Measurements from ENCODE around the gene UGDH. TPM values are rescaled to one million over a fixed set of nuclear protein-coding genes. Genes with fewer than 3 reads are reported as not detected.

UGDH gene
- total and polyA plus RNA-seq, 10 of the 15 experiments (the other 5 are each of a cell fraction or from before 2014, with no cell fraction given): 11.1 to 60.3 (median 26.8) TPM

- no peak for TF ChIP-seq PRDM15 (CRISPR knock-in tag; IDR thresholded peaks at IDR 0.05)
- TF ChIP-seq POLR2AphosphoS5 (IDR thresholded peaks at IDR 0.05; ENCODE audit: low read length): no peak
- TF ChIP-seq BMI1 (IDR thresholded peaks at IDR 0.05; ENCODE audit: borderline replicate concordance): no peak
- TF ChIP-seq ETV6 (conservative IDR thresholded peaks at IDR 0.05 in 1 of 2, IDR thresholded peaks at IDR 0.05 in 1 of 2; ENCODE audit: borderline replicate concordance in 1 of 2, low read depth in 1 of 2): no peak
- TF ChIP-seq BCLAF1 (IDR thresholded peaks at IDR 0.05): no peak
- no peak for TF ChIP-seq KDM1A (IDR thresholded peaks at IDR 0.05; ENCODE audit: borderline replicate concordance)
- no peak for TF ChIP-seq JUND (IDR thresholded peaks at IDR 0.05; ENCODE audit: low read depth, low read length)
Observed at GRCh38 chr4:39541987-39542610, 14.9 kb upstream of the UGDH start (continued).

Data from GM12878 (cell line).